HuH-7 (cell line): ENCODE data around the gene BMPR1A.

ENCODE experiments used
- DNase-seq: peaks from one replicate; pipeline ENCODE4 v3.0.0; 2011; ENCODE audit warnings: low spot score

BMPR1A gene

GRCh38 chr10:86765548-86765947, 9.1 kb downstream of the BMPR1A start:
- no peak for DNase-seq

GRCh38 chr10:86768412-86769062, 12.1 kb downstream of the BMPR1A start:
- no peak for DNase-seq

GRCh38 chr10:86769991-86770390, 13.6 kb downstream of the BMPR1A start:
- no peak for DNase-seq

GRCh38 chr10:86770412-86770960, 14.1 kb downstream of the BMPR1A start:
- no peak for DNase-seq

GRCh38 chr10:86773498-86773897, 17.1 kb downstream of the BMPR1A start:
- no peak for DNase-seq

GRCh38 chr10:86775056-86775869, 18.8 kb downstream of the BMPR1A start:
- DNase-seq: peak; percentile 20

- no peak for DNase-seq
Observed at GRCh38 chr10:86775870-86776180, 19.4 kb downstream of the BMPR1A start.

- no peak for DNase-seq
Observed at GRCh38 chr10:86779220-86780017, 23.0 kb downstream of the BMPR1A start.

GRCh38 chr10:86782701-86783418, 26.4 kb downstream of the BMPR1A start:
- no peak for DNase-seq

- DNase-seq: no peak
Observed at GRCh38 chr10:86785037-86785436, 28.6 kb downstream of the BMPR1A start.

- DNase-seq: no peak
Observed at GRCh38 chr10:86785968-86786367, 29.5 kb downstream of the BMPR1A start.

- DNase-seq: no peak
Observed at GRCh38 chr10:86786368-86786767, 29.9 kb downstream of the BMPR1A start.

GRCh38 chr10:86790394-86790793, 34.0 kb downstream of the BMPR1A start:
- DNase-seq: no peak

GRCh38 chr10:86792461-86793167, 36.2 kb downstream of the BMPR1A start:
- DNase-seq: no peak

- DNase-seq: no peak
Observed at GRCh38 chr10:86793696-86794095, 37.3 kb downstream of the BMPR1A start.

- peak; percentile 36 for DNase-seq
Observed at GRCh38 chr10:86795353-86795752, 38.9 kb downstream of the BMPR1A start.

- DNase-seq: no peak
Observed at GRCh38 chr10:86798025-86798424, 41.6 kb downstream of the BMPR1A start.

- DNase-seq: no peak
Observed at GRCh38 chr10:86798611-86799010, 42.2 kb downstream of the BMPR1A start.

- DNase-seq: no peak
Observed at GRCh38 chr10:86799188-86799845, 42.9 kb downstream of the BMPR1A start.

- DNase-seq: no peak
Observed at GRCh38 chr10:86801995-86802394, 45.6 kb downstream of the BMPR1A start.
